Measurements from ENCODE around the gene LRIT3.
A peak's percentile ranks its signal among the peaks of the same experiment; 100 is the strongest.

Gene LRIT3

GRCh38 chr4:109833756-109834155 lies 14.2 kb upstream of the LRIT3 start:
- Histone ChIP-seq H4K8ac (ENCODE audit: low read depth, low read length) (no peak overlapping the region), H3K4me3 (ENCODE audit: low read length) (no peak overlapping the region), H3K27ac (ENCODE audit: low read depth, low read length) (no peak overlapping the region), H2AK5ac (ENCODE audit: low read length) (no peak overlapping the region), H3K4me1 (ENCODE audit: control insufficient read depth, low read depth, low read length) (no peaks in the 10 kb centered on the region), H3K9ac (ENCODE audit: low read length) (no peak overlapping the region), H3K4me2 (ENCODE audit: low read length) (no peak overlapping the region), H3K79me2 (ENCODE audit: control insufficient read depth, insufficient read depth, low read length) (no peaks in the 10 kb centered on the region), H3K4ac (ENCODE audit: low read depth, low read length) (no peak overlapping the region), H3K79me1 (ENCODE audit: low read length) (no peaks in the 10 kb centered on the region), H2BK15ac (replicated peaks; ENCODE audit: low read depth) (no peak overlapping the region), H3K23ac (ENCODE audit: low read length) (no peak overlapping the region), H2BK5ac (ENCODE audit: low read length) (no peak overlapping the region), H3K27me3 (ENCODE audit: insufficient read depth, low read length, poor library complexity) (no peaks in the 10 kb centered on the region), H3K18ac (ENCODE audit: low read length) (no peak overlapping the region), H2BK120ac (ENCODE audit: low read depth, low read length) (no peak overlapping the region), H3K36me3 (ENCODE audit: control insufficient read depth, insufficient read depth, low read length) (no peaks in the 10 kb centered on the region), H3K56ac (ENCODE audit: low read length) (no peak overlapping the region), H4K5ac (ENCODE audit: low read length) (no peak overlapping the region)
- no CpG with 5 or more reads among the region's 4 CpGs for WGBS (ENCODE audit: extremely low coverage, insufficient coverage, low lambda C conversion rate)
- DNase-seq = no peak

- Histone ChIP-seq H2BK5ac (ENCODE audit: low read length) (no peak overlapping the region), H3K79me1 (ENCODE audit: low read length) (no peaks in the 10 kb centered on the region)
- no CpG with 5 or more reads among the region's 3 CpGs for WGBS (ENCODE audit: extremely low coverage, insufficient coverage, low lambda C conversion rate)
Observed at GRCh38 chr4:109836985-109837384, 10.9 kb upstream of the LRIT3 start.

GRCh38 chr4:109846395-109847098 lies 1.4 kb upstream of the LRIT3 start:
- Histone ChIP-seq H3K27ac (ENCODE audit: low read depth, low read length) (peak overlapping the region; percentile 80), H3K36me3 (ENCODE audit: control insufficient read depth, insufficient read depth, low read length) (no peaks in the 10 kb centered on the region), H3K18ac (ENCODE audit: low read length) (peak overlapping the region; percentile 28), H2BK5ac (ENCODE audit: low read length) (peak overlapping the region; percentile 97), H3K9ac (ENCODE audit: low read length) (peak overlapping the region; percentile 37), H3K4me3 (ENCODE audit: low read length) (no peak overlapping the region), H3K23ac (ENCODE audit: low read length) (no peak overlapping the region), H3K4me1 (ENCODE audit: control insufficient read depth, low read depth, low read length) (peaks cover 9% of the 10 kb centered on the region), H4K5ac (ENCODE audit: low read length) (peak overlapping the region; percentile 86), H2BK120ac (ENCODE audit: low read depth, low read length) (no peak overlapping the region), H2BK15ac (replicated peaks; ENCODE audit: low read depth) (peak overlapping the region; percentile 74), H3K56ac (ENCODE audit: low read length) (peak overlapping the region; percentile 78), H3K4me2 (ENCODE audit: low read length) (no peak overlapping the region), H3K4ac (ENCODE audit: low read depth, low read length) (no peak overlapping the region), H3K27me3 (ENCODE audit: insufficient read depth, low read length, poor library complexity) (no peaks in the 10 kb centered on the region), H3K79me2 (ENCODE audit: control insufficient read depth, insufficient read depth, low read length) (no peaks in the 10 kb centered on the region), H4K8ac (ENCODE audit: low read depth, low read length) (no peak overlapping the region), H3K79me1 (ENCODE audit: low read length) (no peaks in the 10 kb centered on the region), H2AK5ac (ENCODE audit: low read length) (no peak overlapping the region)
- WGBS (ENCODE audit: extremely low coverage, insufficient coverage, low lambda C conversion rate) = no CpG with 5 or more reads among the region's 6 CpGs
- peak; percentile 97 for DNase-seq

More at GRCh38 chr4:109836985-109837384, 10.9 kb upstream of the LRIT3 start:
- Histone ChIP-seq H2BK15ac (replicated peaks; ENCODE audit: low read depth) (no peak overlapping the region), H4K8ac (ENCODE audit: low read depth, low read length) (no peak overlapping the region), H2AK5ac (ENCODE audit: low read length) (no peak overlapping the region), H4K5ac (ENCODE audit: low read length) (no peak overlapping the region), H3K79me2 (ENCODE audit: control insufficient read depth, insufficient read depth, low read length) (no peaks in the 10 kb centered on the region), H2BK120ac (ENCODE audit: low read depth, low read length) (no peak overlapping the region), H3K36me3 (ENCODE audit: control insufficient read depth, insufficient read depth, low read length) (no peaks in the 10 kb centered on the region), H3K56ac (ENCODE audit: low read length) (no peak overlapping the region), H3K27ac (ENCODE audit: low read depth, low read length) (no peak overlapping the region), H3K4me2 (ENCODE audit: low read length) (no peak overlapping the region), H3K9ac (ENCODE audit: low read length) (no peak overlapping the region), H3K4ac (ENCODE audit: low read depth, low read length) (no peak overlapping the region), H3K4me1 (ENCODE audit: control insufficient read depth, low read depth, low read length) (no peaks in the 10 kb centered on the region), H3K4me3 (ENCODE audit: low read length) (no peak overlapping the region), H3K27me3 (ENCODE audit: insufficient read depth, low read length, poor library complexity) (no peaks in the 10 kb centered on the region), H3K18ac (ENCODE audit: low read length) (no peak overlapping the region), H3K23ac (ENCODE audit: low read length) (no peak overlapping the region)
- DNase-seq = no peak

GRCh38 chr4:109848501-109848900 lies 594 bp downstream of the LRIT3 start:
- H3K4me3 ChIP-seq (ENCODE audit: low read length) = no peak overlapping the region
- WGBS (ENCODE audit: extremely low coverage, insufficient coverage, low lambda C conversion rate) = no CpG with 5 or more reads among the region's 2 CpGs

DNA sequence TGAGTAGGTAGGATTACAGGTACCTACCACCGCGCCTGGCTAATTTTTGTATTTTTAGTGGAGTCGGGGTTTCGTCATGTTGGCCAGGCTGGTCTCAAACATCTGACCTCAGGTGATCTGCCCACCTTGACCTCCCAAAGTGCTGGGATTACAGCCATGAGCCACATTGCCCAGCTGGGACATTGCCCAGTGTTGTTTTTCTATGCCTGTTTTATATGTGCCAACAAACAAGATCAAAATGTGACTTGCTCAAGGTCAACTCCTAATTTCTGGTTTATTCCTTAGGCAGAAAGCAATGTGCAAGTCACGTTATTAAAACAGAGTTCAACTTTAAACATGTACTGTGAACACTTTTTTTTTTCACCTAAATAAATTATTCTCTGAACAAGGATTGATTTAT lies 2.7 kb downstream of the LRIT3 start:
- Histone ChIP-seq H3K56ac (ENCODE audit: low read length) (no peak overlapping the region), H3K27me3 (ENCODE audit: insufficient read depth, low read length, poor library complexity) (no peaks in the 10 kb centered on the region), H3K27ac (ENCODE audit: low read depth, low read length) (no peak overlapping the region), H2BK120ac (ENCODE audit: low read depth, low read length) (no peak overlapping the region), H2BK5ac (ENCODE audit: low read length) (no peak overlapping the region), H3K79me1 (ENCODE audit: low read length) (no peaks in the 10 kb centered on the region), H3K23ac (ENCODE audit: low read length) (no peak overlapping the region), H3K4me1 (ENCODE audit: control insufficient read depth, low read depth, low read length) (peaks cover 7% of the 10 kb centered on the region), H2AK5ac (ENCODE audit: low read length) (no peak overlapping the region), H4K5ac (ENCODE audit: low read length) (no peak overlapping the region), H3K9ac (ENCODE audit: low read length) (no peak overlapping the region), H3K4me3 (ENCODE audit: low read length) (no peak overlapping the region), H4K8ac (ENCODE audit: low read depth, low read length) (no peak overlapping the region), H2BK15ac (replicated peaks; ENCODE audit: low read depth) (no peak overlapping the region), H3K4me2 (ENCODE audit: low read length) (no peak overlapping the region), H3K18ac (ENCODE audit: low read length) (no peak overlapping the region), H3K36me3 (ENCODE audit: control insufficient read depth, insufficient read depth, low read length) (no peaks in the 10 kb centered on the region), H3K4ac (ENCODE audit: low read depth, low read length) (no peak overlapping the region), H3K79me2 (ENCODE audit: control insufficient read depth, insufficient read depth, low read length) (no peaks in the 10 kb centered on the region)
- no peak for DNase-seq
- whole genome bisulfite sequencing (ENCODE audit: extremely low coverage, insufficient coverage, low lambda C conversion rate) = no CpG with 5 or more reads among the region's 5 CpGs

More at GRCh38 chr4:109848501-109848900, 594 bp downstream of the LRIT3 start:
- no peaks in the 10 kb centered on the region for H3K79me2 ChIP-seq (ENCODE audit: control insufficient read depth, insufficient read depth, low read length)
- no peak overlapping the region for H2AK5ac ChIP-seq (ENCODE audit: low read length)
- no peak overlapping the region for H3K23ac ChIP-seq (ENCODE audit: low read length)
- H4K5ac ChIP-seq (ENCODE audit: low read length) = no peak overlapping the region
- H3K56ac ChIP-seq (ENCODE audit: low read length) = no peak overlapping the region
- DNase-seq = peak; percentile 13
- peak overlapping the region; percentile 43 for H2BK5ac ChIP-seq (ENCODE audit: low read length)
- no peak overlapping the region for H4K8ac ChIP-seq (ENCODE audit: low read depth, low read length)
- no peak overlapping the region for H2BK15ac ChIP-seq (replicated peaks; ENCODE audit: low read depth)
- no peak overlapping the region for H3K4ac ChIP-seq (ENCODE audit: low read depth, low read length)
- no peaks in the 10 kb centered on the region for H3K27me3 ChIP-seq (ENCODE audit: insufficient read depth, low read length, poor library complexity)
- H3K9ac ChIP-seq (ENCODE audit: low read length) = no peak overlapping the region
- no peak overlapping the region for H3K4me2 ChIP-seq (ENCODE audit: low read length)
- H3K27ac ChIP-seq (ENCODE audit: low read depth, low read length) = no peak overlapping the region
- peak overlapping the region; percentile 73 for H2BK120ac ChIP-seq (ENCODE audit: low read depth, low read length)
- peaks cover 9% of the 10 kb centered on the region for H3K4me1 ChIP-seq (ENCODE audit: control insufficient read depth, low read depth, low read length)
- no peak overlapping the region for H3K18ac ChIP-seq (ENCODE audit: low read length)
- H3K36me3 ChIP-seq (ENCODE audit: control insufficient read depth, insufficient read depth, low read length) = no peaks in the 10 kb centered on the region
- H3K79me1 ChIP-seq (ENCODE audit: low read length) = no peaks in the 10 kb centered on the region
